ENCODE results near the gene TTC27.
"Not testable (repeated sequence)": the region's sequence is repeated elsewhere in the genome, so short reads cannot be mapped to it uniquely, and the experiment has no call there.

TTC27 gene

DNA sequence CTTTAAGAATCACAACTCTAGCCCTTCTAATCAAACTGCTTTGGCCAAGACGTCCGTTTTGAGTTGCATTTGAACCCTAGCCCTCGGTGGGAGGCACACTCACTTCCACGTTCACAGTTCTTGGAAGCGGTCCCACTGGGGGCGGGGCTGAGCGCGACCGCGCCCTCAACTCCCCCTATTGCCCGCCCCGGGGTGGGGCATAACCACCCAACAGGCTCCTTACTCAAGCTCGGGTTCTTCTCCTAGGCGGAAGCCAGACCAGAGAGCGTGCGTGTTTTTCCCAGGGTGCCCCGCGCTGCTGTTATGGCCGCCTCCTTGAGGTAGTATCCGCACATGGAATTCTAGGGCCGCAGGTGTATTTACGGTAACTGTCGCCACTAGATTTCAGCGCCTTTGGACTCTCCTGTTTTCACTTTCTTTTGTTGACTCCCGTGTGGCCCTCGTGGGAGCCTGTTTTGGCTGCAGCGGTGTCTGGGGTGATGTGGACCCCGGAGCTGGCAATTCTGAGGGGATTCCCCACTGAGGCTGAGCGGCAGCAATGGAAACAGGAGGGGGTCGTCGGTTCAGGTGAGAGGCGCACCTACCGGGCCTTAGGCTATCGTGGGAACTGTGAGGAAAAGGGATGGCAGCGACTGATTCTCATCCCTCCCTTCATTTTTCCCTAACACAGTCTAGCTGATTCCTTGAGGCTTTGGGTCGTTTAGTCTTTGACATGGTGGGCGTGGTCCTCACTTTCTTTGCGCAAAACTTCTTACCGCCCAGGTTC lies at the start of gene TTC27:
TSS of gene TTC27 (plus strand) at position 237 of the 766 bp plus-strand sequence. CDS start at position 480, 243 bp downstream.
- DNase-seq (ENCODE audit: low read depth in 2 of 2), result peak; percentile 83 to 89

DNA sequence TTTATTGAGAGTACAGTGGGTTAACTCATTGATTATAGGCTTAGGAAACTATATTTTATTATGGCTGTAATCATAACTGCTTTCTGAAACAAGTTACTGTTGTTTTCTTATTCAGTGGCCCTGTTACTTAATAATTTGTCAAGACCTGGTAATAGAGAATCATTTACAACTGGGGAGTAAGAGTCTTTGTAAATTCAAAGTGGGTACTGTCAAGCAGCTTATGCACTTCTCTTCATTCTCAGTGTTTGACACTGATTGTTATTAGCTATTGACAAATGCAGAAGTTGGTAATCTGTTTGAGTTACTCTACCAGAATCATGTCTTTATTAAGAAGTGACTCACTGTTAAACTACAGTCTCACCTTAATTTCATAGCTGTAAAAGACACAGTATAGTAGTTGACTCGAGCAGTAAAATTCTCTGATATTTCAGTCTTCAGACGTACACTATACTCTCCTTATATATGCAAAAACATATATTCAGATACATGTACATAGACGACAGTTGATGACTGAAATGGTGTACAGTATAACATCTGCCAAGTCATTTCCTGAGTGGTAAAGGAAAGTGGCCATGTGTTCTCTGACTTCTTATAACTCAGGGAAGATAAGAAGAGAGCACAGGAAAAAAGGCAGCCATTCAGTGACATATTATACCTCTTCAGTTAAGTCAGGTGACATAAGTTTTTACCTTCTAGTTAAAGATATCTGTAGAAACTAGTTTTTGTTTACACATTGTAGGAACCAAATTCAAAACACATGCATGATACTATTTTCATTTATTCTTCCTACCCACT lies 36.0 kb upstream of the TTC27 start:
- no peak for DNase-seq (ENCODE audit: low read depth in 2 of 2)

DNA sequence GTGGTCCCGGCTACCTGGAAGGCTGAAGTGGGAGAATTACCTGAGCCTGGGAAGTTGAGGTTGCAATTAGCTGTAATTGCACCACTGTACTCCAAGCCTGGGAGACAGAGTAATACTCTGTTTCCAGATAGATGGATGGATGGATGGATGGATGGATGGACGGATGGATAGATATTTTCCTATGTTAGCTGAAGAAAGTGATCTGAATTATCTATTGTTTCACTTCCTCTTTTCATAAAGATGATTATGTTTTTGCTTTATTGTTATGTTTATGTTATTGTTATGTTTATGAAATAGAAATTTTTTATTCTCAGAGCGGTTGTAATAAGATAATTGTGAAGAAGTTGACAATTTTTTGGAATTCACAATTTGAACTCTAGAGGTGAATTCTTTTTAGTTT lies 33.3 kb upstream of the TTC27 start:
- DNase-seq (ENCODE audit: low read depth in 2 of 2), result no peak

DNA sequence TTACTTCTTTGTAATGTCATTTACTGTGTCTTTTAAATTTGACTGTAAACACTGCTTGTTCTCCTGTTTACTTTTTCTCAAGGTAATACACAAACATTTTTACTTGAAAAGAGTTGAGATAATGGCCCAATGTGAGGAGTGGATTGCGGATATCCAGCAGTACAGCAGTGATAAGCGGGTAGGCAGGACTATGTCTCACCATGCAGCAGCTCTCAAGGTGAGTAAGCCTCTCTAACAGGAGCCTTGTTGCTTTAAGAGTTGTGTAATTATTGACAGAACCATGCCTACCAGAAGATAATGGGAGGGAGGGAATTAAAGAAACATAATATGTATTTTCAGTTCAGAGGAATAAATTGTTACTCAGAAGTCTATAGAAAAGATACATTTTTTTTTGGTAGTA lies 16.5 kb upstream of the TTC27 start:
- DNase-seq (ENCODE audit: low read depth in 2 of 2), result no peak

DNA sequence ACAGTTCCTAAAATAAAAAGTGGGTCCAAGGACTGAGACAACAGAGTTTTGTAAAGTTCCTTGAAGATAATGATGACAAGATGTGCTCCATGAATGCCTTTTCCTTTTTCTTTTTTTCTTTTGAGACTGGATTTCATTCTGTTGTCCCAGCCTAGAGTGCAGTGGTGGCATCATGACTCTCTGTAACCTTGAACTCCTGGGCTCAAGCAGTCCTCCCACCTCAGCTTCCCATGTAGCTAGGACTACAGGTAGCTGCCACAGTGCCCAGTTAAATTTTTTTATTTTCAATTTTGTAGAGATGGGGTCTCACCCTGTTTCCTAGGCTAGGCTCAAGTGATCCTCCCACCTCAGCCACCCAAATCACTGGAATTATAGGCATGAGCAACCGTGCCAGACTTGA lies 16.1 kb upstream of the TTC27 start:
- DNase-seq (ENCODE audit: low read depth in 2 of 2), result no peak

DNA sequence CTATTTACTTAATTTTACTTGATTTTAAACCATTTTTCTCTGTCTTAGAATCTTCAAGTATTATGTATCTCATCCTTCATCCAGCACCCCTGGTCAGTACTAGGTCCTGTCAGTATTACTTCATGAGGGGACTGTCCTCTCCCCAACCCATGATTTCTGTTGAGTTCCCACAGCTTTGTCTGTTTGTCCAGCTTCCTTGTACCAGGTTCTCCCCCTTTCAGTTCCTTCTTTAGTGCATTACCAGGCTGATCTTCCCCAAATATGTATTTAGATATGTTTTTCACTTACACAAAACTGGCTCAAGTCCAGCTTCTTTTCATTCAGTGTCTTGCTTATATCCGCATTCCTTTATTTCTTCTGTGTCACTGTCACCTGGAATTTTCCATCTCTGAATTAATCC lies 13.8 kb upstream of the TTC27 start:
- no peak for DNase-seq (ENCODE audit: low read depth in 2 of 2)

DNA sequence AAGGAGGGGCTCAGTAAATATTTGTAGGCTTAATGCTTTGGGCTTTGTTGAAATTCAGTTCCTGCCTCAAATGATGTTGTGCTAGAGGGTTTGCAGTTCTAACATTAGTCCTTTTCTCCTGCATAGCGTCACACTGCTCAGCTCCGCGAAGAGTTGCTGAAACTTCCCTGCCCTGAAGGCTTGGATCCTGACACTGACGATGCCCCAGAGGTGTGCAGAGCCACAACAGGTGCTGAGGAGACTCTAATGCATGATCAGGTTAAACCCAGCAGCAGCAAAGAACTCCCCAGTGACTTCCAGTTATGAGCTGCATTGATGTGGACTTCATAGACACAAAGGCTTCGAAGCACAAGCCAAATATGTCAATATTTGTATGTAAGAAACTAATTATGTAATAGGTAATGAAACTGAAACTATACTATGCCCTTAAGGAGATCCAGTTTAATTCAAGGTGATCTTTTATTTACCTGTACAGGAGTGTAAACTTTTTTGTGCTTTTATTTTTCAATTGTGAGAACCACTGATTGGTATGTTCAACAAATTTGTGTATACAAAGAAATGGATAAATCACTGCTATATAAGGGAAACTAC lies 10.2 kb upstream of the TTC27 start:
- DNase-seq (ENCODE audit: low read depth in 2 of 2), result no peak

DNA sequence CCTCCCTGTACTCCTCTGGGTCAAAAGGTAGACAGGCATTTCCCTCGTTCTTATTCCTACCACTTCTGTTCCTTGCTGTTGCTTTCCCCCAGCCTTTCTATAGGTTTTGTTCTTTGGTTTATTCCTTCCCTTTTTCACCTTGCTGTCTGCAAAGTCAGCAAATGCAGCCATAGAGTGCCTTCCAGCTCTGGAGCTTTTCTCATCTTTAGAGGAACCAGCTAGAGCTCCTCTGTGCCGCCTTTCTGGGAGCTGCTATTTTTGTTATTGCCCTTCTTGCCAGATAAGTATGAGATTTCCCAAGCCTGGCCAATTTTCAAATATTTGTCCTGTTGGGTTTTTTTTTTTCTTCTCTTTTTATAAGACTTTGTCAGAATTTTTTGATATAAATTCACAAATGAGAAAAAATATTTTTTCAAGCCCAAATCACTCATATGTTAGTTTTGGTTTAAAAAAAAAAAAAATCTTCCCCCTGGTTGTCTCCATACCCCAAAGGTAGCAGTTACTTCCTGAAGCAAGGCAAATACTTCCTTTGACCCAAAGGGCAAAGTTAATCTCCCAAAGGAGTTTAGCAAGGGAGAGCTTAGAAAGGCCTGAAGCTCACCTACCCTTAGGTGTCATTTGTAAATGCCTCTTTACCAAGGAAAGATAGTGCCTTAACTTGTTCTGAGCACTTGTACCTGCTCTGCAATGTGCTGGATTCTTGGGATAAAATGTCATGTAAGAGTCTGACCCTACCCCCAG lies 5.1 kb upstream of the TTC27 start:
- no peak for DNase-seq (ENCODE audit: low read depth in 2 of 2)

DNA sequence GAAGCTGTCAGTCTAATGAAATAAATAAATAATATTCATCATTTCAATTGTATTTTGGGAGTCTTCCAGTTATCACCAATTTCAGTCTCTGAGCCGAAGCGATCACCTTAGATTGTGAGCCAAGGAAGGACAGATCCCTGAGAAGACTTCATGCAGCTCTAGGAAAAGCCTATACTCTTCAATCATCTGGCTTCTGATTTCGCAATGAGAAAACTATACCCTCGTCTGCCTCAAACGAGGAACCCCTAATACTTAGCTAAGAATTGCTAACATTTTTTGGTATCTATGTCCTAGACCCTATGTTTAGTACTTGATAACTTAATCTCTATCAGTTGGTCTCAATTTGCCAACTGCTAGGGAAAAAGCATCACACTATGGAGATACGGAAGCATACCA lies 4.5 kb upstream of the TTC27 start:
- no peak for DNase-seq (ENCODE audit: low read depth in 2 of 2)

DNA sequence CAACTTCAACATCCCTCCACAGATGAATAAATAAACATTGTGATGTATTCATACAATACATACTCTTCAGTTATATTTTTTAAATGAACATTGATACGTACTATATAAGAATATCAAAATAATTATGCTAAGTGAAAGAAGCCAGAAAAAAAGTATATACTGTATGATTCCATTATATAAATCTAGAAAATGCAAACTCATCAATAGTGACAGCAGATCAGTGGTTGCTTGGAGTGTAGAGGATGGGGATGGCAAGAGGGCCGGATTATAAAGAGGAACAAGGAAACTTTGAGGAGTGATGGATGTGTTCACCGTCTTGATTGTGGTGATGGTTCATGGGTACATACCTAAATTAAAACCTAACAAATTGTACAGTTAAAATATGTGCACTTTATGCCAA lies 3.0 kb upstream of the TTC27 start:
- DNase-seq (ENCODE audit: low read depth in 2 of 2), result no peak

DNA sequence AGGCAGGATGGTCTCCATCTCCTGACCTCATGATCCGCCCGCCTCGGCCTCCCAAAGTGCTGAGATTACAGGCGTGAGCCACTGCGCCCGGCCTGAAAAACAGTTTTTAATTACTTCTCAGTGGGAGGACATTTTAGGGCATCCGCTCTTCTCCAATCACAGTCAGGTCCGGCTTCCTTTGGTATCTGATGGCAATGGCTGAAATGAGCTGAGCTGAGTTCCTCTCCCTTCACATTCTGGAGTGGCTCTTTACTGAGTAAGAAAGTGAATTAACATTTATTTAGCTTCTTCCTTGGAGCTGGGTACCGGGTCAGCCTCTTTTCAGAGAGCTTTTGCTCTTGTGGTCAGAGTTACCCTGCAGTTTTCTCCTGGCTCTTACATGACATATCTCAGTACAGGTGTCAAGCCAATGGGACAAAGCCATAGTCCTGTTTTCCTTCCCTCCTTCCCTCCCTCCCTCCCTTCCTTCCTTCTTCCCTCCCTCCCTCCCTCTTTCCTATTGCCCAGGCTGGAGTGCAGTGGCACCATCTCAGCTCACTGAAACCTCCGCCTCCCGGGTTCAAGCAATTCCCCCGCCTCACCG lies 1.1 kb upstream of the TTC27 start:
- no peak for DNase-seq (ENCODE audit: low read depth in 2 of 2)

DNA sequence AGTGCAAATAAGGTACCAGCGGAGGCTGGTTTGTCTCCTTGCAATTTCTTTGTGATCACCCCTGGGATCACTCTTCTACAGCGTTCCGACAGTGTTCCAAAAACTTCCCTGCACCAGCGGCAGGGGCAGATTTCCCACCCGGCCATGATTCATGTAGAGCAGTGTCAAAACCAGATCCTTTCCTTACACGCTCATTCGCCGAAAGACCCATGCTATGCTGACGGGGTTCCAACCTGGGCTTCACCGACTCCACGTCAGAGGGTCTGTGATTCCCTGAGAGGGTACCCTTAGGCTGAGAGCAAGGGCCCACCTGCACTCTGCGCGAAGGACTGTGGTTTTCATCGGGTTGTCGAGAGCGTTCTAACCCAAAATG lies 423 bp upstream of the TTC27 start:
- no peak for DNase-seq (ENCODE audit: low read depth in 2 of 2)

DNA sequence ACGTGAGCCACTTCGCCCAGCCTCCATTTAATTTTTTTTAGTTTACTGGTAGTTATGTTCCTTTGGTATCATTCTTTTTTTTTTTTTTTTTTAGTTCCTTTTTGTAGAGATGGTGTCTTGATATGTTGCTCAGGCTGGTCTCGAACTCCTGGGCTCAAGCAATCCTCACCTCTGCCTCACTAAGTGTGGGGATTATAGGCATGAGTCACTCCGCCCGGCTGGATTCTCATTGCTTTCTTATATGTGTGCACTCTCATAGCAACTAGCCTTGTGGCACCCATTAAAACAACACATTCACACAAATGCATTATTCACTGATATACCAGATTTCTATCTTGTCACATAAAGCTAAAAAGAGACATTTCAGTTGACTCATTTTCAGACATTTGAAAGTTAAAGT lies 4.2 kb downstream of the TTC27 start:
- no peak for DNase-seq (ENCODE audit: low read depth in 2 of 2)

DNA sequence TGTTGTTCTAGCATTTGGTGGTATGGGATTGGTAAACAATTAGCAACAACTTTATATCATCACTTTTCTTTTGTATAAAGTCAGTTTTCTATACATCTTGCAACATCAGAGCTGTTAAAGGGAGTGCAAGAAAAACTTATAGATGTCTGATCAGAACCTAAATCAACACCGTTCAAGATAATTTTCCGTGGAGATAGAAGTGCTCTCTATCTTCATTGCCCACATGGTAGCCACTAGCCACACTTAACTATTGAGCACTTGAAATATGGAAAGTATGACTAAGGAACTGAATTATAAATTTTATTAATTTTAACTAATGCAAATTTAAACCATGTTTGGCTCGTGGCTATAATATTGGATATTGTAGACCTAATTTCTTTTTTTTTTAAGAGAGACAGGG lies 5.2 kb downstream of the TTC27 start:
- no peak for DNase-seq (ENCODE audit: low read depth in 2 of 2)

DNA sequence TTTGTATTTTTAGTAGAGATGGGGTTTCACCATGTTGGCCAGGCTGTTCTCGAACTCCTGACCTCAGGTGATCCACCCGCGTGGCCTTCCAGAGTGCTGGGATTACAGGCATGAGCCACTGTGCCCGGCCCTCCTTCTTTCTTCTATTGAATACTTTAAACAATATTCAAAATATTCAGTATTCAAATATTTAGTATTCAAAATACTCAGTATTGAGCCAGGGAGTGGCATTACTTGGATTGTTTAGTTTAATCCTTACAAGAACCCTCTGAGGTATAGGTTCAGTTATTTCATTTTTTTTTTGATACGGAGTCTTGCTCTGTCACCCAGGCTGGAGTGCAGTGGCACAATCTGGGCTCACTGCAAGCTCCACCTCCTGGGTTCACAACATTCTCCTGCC lies 10.7 kb downstream of the TTC27 start:
- DNase-seq (ENCODE audit: low read depth in 2 of 2), result not testable (repeated sequence)

DNA sequence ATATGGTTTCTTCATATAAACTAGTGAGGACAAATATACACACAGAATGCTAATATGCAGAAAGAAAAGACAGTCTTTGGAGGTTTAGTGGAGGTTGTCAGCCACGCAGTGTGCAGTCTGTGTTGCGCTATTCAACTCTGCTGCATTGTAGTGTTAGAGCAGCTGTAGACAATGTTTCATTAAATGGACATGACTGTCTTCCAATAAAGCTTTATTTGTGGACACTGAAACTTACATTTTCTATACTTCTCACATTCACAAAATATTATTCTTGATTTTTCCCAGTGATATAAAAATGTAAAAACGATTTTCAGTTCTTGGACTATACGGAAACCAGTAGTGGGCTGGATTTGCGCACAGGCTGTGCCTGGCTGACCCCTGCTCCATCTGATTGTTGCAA lies 13.3 kb downstream of the TTC27 start:
- DNase-seq (ENCODE audit: low read depth in 2 of 2), result no peak

DNA sequence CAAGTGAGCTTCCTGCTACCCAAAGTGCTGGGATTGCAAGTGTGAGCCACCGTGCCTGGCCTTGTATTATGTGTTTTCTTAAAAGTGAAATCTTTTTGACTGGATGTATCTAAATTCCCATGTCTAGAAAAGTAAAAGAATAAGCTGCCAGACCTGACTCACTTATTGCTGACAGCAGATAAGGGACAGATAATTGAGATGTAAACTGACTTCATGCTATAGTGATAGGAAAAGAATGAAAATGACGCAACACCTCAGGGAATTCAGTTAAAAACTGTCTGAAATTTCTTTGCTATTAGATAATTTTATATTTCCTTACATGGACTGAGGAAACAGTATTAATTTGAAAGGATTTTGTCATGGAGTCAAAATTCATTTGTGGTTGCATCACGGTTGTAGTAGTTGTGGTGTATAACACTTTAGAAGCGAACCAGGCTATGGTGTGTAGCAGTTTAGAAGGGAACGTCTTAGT lies 19.4 kb downstream of the TTC27 start:
- DNase-seq (ENCODE audit: low read depth in 2 of 2), result no peak

DNA sequence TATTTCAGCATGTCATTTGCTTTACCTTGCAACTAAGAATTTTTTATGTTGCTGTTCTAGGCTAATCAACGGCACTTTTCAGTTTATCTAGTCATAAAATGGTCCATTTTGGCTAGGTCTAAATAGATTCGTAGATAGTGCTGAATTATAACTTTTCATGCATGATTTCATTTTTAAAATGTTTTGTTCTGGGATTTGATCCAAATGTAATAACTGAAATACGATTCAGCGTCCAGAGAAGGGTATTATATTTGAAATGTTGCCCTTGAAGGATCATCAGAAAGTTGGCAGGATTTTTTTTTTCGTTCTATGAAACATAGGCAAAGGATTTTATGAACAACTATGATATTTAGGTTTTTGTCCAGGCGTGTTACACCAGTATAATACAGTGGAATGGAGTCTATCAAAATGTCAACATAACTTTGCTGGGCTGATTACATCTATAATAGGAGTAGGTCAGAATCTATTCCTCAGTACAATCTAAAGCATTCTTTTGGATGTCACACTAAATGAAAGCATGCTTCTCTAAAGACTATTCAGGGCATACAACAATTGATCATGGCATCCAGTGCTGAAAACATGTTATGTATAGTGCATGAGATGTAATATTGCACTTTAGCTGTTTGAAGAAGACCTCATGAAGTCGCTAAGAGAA lies 24.8 kb downstream of the TTC27 start:
- no peak for DNase-seq (ENCODE audit: low read depth in 2 of 2)

DNA sequence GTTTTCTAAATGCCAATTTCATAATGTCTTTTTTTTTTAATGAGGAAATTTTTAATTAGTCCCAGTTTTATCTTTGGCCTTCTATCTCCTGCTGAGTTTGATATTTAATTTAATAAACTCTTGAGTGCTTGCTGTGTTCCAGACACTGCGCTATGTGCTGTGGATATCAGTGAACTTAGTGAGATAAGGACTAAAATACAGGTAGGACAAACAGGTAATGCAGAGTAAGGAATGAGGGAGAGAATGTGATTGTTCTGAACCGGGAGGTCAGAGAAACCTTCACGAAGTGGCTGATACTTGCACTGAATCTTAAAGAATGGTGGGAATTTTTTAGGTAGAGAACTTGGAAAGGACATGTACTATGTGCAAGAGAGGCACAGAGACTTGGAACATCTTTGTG lies 28.2 kb downstream of the TTC27 start:
- no peak for DNase-seq (ENCODE audit: low read depth in 2 of 2)

DNA sequence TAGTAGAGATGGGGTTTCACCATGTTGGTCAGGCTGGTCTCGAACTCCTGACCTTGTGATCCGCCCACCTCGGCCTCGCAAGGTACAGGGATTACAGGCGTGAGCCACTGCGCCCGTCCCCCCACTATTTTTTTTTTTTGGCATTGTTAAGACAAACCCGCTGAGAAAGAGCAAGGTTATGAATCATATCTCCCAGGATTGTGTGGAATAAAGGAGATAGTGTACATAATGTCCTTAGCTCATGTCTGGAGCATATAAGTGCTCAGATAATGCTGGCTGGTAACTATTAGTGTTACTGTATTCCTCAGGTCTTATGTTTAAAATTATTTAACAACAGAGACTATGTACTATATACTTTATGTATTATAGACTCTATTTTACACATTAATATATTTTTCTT lies 36.0 kb downstream of the TTC27 start:
- no peak for DNase-seq (ENCODE audit: low read depth in 2 of 2)

DNA sequence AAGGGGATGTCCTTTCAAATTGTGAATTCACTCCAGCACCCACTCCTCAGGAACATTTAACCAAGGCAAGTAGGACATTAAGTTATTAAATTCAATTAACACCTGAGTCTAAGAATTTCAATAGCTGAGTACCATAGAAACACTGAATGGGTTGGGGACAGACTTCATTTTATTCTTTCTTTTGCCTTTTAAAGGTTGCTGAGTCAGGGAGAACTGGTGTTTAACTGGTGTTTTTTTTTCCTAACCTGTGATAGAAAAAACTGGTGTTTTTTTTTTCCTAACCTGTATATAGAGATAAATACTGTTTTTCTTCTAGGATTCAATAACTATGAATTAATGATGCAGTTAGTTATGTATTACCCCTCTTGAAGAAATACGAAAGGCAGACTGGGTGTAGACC lies 38.9 kb downstream of the TTC27 start:
- no peak for DNase-seq (ENCODE audit: low read depth in 2 of 2)

Data from stimulated activated CD8-positive, alpha-beta memory T cell treated with anti-CD3 and anti-CD28 coated beads, Interleukin-2, amount 100 ng/mL, for 1 hour (primary cell).